ENCODE results near the gene OXSR1.

- TF ChIP-seq ZNF274 (IDR thresholded peaks at IDR 0.05; ENCODE audit: low read depth, low read length) = no peak
- TF ChIP-seq YY1 (IDR thresholded peaks at IDR 0.05; ENCODE audit: insufficient read depth, insufficient read length) = no peak
- TF ChIP-seq SUZ12 (IDR thresholded peaks at IDR 0.05; ENCODE audit: extremely low read depth, insufficient read depth, insufficient read length) = no peak
These were observed 102.8 kb downstream of the OXSR1 start for GRCh38 chr3:38268087-38268486.

Measured in NT2/D1 (cell line).